Forelimb muscle (tissue), 1 donor: ENCODE data around the gene HOXA13. TPM values are rescaled to one million over a fixed set of nuclear protein-coding genes. Genes with fewer than 3 reads are reported as not detected.

ENCODE experiments used
- DNase-seq: peaks from one replicate; pipeline ENCODE4 v3.0.0-alpha.2; 2013; ENCODE audit warnings: low read depth
- polyA plus RNA-seq: library from polyadenylated mRNA; unstranded; fragments of 120-200 nt; gene quantifications from one replicate; pipeline ENCODE4 v1.2.1, GENCODE V29; 2013; ENCODE audit not compliant: insufficient read length

The HOXA13 gene
- polyA plus RNA-seq, 1 donor, result 0.03 TPM

DNA sequence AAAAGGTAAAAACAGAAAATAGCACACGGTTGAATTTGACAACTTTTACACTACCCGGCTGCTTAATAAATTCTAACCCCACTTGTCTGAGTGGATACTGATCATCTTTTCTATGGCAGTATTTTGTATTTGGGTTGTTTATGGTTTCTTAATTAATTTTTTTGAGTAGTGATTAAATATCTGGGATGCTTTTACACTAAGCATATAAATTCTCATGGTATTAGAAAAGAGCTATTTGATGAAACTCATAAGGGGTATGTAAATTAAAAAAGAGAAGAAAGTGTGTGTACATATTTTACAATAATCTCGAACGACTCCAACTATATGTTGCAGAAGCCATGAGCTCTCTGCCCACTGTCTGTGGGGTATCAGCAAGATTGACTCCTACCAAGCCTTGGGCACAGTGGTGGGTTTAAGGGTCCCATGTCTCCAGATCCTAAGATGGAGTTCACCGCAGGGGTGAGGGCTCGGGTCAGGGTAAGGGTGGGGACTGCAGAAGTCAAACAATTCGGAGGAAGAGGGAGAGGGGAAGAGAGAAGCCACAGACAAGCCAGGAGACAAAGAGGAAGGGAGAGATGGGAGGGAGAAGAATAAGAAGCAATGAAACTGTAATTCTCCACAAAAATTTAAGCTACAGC, 7.6 kb upstream of the HOXA13 start:
- DNase-seq, result no peak

DNA sequence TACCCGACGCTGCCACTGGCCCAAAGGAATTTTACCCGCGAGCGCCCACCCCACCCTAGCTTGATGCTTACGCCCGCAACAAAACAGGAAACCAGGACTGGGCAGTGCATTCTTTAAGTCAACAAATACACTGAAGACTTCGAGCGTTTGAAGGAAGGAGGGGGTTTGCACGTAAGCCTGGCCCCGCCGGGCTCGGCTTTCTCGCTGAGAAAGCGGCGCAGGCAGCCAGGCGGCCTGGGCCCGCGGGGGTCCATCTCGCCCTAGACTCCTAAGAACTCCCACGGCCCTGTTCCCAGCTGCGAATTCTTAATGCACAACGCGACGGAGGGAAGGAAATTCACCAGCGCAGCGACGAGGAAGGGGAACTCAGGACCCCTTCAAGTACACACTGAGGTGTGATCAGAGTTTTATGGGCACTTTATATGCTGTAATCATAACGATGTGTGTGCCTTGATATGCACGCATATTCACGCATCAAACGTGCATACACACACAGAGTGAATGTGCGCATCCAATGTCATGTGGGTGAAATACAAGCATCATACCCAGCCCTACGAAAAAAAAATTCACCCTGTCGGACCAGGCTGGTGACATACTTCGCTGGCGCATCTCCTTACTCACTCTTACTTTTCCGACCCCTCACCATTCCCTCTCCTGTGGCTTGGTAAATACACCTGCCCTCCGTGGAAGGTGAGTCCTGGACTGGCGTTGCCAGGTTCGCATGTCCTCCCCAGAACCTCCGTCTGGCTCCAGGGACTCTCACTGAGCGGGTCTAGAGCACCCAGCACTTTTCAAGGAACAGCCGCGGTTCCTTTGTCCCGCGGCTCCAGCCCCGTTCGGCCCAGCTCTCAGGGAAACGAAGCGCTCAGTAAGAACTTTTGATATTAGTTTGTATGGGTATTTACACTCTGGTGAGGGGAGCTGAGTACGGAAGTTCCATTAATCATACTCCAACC, 5.7 kb upstream of the HOXA13 start:
- no peak for DNase-seq

- no peak for DNase-seq
These were observed 5.0 kb upstream of the HOXA13 start for GRCh38 chr7:27204851-27205322.

DNA sequence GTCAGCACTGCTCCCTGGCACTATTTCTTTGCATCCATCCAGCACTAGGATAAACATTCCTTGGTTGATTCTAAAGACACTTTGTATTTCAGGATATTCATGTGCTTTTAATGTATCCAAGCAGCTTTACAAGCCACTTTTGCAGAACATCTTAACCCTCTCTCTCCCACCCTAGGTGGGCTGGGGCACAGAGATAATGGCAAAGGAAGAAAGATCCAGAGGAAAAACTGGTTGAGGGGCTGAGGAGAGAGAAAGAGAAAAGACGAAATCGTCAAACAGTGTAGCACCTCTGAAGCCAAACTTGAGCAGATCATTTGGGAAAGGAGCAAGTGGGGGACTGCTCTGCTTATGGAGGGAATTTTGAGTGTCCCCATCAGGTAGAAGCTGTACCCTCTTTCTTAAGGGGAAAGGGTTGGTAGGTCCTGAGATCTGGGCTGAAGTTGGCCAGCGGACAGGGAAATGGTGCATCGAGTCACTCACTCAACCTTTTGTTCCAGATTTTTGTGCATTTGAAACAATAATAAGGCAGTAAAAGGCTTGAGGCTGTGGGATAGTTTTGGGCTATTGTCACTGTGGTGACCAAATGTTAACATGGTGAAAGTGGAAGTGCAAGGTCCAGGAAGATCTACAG, 4.2 kb upstream of the HOXA13 start:
- DNase-seq, result no peak

GRCh38 chr7:27203365-27203953, 3.6 kb upstream of the HOXA13 start:
- DNase-seq, result no peak

DNA sequence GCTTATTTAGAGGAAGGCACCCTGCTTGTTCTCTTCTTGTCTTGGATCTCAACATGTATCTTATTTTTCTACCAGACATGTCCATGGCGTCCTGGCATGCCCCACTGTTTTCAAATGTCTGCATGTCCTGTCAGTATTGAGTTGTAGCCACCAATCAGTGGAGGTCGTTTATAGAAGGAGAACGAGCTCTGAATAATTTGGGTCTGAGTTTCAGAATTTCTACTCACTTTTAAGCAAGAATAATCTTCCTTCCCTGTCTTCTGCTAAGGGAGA, 2.9 kb upstream of the HOXA13 start:
- no peak for DNase-seq

GRCh38 chr7:27202018-27202861, 2.3 kb upstream of the HOXA13 start:
- no peak for DNase-seq

DNA sequence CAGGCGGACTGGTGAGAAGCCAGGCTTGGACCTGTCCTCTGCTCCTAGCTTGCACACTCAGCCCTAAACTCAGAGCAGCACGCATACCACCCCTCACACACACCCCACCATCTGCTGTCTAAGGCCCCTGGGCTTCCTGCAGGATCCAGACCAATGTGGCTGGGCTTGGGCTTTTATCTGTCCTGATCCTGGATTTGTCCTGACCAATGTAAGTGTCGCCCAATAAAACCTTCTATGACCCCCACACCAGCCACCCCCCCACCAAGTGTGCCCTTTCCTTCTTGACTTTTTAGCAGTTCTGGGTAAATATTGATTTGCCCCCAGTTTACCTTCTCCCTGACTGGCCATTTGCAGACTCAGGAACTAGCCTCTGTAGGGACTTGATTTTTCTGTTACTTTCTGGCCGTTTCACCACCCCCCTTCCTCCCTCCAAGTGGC, 1.7 kb upstream of the HOXA13 start:
- DNase-seq, result no peak

GRCh38 chr7:27200761-27201579, 1.1 kb upstream of the HOXA13 start:
- no peak for DNase-seq

DNA sequence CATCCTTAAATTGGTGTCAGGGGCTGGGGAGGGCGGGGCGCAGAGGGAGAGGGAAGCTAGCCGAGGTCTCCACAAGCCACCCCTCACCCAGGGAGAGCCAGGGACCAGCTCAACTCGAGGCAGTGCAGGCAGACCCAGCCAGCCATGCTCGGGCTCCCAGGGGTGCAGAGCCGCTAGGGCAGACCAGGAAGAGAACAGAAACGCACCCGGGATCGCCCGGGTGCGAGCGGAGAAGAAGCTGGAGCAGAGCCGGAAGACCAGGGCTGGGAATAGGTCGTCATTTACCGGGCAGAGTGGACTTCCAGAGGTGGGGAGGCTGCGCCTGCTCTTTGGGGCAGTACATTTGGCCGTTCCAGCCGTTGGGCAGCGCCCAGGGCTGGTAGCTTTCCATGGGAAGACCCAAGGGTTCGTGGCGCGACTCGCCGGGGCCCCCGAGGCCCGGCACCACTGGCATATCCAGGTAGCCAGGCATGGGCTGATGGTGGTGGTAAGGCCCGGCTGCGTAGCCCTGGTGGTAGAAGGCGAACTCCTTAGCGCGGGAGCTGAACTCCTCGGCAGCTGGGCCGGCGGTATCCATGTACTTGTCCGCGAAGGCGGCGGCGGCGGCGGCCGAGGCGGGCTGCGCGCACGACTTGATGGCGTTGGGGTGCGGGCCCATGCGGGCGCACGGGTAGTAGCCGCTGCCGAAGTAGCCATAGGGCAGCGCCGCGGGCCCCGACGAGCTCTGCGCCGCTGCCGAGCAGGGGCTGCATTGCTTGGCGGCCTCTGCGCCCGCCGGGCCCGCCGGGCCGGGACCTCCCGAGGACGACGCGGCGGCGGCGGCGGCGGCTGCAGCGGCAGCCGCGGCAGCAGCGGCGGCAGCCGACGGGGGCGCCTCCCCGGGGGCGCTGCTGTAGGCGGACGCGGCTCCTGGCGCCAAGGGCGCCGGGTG, 755 bp downstream of the HOXA13 start:
- DNase-seq, result no peak

DNA sequence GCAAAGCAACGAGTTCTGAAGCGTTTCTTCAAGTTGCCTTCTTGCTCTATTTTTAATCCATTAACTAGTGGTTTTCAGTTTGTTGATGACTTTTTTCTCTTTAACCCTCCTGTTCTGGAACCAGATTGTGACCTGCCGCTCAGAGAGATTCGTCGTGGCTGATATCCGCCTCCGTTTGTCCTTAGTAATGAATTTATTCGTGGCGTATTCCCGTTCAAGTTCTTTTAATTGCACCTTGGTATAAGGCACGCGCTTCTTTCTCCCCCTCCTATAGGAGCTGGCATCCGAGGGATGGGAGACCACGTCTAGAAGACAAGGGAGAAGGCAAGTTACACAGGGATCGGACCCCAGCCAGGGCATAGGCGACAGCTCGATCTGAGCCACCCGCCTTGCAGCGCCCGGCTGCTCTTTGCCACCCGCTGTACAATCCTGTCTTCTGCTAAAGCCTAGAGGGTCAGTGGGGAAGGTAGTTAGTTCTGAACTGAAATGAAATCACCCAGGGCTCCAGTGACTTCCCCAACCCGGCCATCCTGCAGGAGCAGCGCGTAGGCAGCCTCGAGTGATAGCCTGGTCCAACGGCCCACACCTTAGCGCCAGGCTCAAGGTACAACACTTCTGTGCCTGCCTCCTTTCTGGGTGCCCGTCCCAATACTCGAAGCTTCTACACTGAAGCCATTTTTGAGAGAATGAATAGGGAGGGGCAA, 1.6 kb downstream of the HOXA13 start:
- no peak for DNase-seq

DNA sequence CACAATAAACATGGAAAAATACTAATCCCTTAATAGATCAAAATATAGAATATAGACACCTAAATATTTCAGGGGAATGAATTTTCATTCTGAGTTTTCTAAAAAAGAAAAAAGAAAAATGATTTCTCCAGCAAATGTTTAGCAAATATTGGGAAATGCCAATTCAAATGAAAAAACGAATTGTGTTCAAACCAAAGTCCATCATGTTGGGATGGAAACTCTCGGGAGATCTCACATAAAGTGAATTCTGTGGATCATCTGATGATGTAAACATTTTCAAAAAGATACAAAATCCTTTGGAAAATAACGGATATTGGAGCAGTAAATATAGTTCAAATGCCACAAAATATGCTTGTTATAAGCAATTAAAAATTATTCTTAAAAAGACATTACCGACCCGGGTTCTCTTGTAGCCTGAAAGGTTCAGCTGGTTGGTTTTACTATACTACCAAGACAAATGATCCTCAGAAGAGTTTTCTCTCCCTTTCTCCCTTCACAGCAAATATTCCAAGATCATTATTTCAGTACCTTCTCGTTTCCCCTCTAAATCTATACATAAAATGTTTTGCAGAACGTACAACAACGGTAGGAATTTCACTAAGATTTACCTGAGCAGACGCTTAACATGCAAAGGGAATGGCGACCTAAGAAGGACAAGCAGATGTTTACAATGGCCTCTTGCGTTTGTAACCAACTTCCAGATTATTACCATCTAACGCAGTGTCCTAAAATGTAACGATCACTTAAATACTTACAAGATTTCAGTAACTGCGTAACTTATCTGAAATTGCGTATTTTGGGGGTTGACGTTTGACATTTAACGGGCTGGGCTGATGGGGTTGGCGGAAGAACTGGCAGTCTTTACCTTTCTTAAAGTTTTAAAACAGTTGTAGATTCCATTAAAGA, 2.5 kb downstream of the HOXA13 start:
- DNase-seq, result no peak

GRCh38 chr7:27196287-27196767, 3.6 kb downstream of the HOXA13 start:
- peak; percentile 65 for DNase-seq

DNA sequence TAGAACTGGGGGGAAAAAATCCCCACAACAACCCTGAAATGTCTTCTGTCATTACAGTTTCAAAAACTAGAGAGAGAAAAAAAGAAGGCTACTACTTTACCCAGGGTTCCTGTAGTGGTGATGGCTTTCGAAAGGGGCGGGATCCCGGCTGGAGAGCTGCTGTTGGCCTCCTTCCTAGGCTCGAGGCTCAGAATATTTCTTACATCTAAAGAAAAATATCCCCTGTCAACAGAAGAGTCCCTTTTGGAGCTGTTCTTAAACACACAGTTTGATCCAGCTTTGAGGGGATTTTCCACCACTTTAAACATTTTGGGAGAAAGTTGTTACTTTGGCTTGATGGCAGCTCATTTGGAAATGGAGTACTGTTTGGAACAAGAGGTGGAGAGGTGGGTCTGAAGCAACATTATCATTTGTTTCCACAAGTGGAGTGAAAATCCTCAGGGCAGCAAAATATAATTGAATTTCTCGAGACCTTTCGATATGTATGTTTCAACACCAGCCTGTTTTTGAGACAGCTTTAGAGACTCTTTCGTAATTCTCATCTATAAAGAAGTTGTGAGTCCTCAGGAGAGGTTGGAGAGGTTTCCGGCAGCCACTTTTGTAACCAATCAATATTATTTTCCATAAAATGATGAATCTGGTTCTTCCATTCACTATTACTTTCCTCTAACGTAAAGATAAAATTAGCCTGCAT, 5.1 kb downstream of the HOXA13 start:
- DNase-seq, result no peak

- DNase-seq, result no peak
These were observed 5.9 kb downstream of the HOXA13 start for GRCh38 chr7:27194002-27194352.

DNA sequence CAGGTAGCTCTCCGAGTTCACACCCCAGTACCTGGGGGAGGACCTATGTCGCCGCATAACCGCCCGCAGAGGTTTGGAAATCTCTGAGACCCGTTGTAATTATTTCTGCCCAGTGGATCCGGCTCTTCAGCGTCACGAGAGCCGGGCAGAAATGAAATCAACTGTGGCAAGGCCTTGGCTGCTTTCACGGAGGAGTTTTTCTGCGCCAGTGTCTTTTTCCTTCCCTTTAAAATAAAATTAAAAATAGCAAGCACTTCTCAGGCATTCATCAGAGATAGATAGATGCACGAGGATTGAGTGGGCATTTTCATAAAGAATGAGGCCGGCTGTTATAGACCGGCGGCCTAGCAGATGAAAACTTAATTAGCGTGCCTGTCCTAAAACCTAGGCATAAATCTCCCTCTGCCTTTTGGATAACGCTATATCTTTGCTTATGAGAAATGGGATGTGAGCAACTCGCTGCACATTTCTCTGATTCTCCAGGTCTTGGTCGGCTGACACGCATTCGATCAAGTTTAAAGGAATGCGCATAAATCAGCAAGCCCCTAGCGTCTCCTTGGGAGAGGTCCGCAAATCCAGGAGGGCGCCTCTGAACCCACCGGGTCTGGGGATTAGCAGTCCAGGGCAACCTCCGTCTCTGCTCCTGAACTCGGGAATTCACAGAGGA, 6.4 kb downstream of the HOXA13 start:
- DNase-seq, result no peak
